ENCODE measurements around the gene GSTA5.

GRCh38 chr6:52843605-52844004, 3.0 kb upstream of the GSTA5 start:
- TF ChIP-seq CTCF (conservative IDR thresholded peaks at IDR 0.05; ENCODE audit: low read length) (no peak), EZH2phosphoT487 (IDR thresholded peaks at IDR 0.05; ENCODE audit: borderline replicate concordance) (no peak)

All from Loucy (cell line).